Camera-type eye (tissue), 1 donor: ENCODE data around the gene TRNAU1AP. TPM values are rescaled to one million over a fixed set of nuclear protein-coding genes. Genes with fewer than 3 reads are reported as not detected.

Source experiments
- total RNA-seq: library from RNA; depleted of rRNA; stranded (reverse); fragments of >200 nt; gene quantifications from one replicate; pipeline ENCODE4 v1.2.3, GENCODE V29; 2014

Gene TRNAU1AP
- total RNA-seq = 28.0 TPM

GRCh38 chr1:28552758-28553663, at the start of gene TRNAU1AP:
TRNAU1AP (plus strand) TSS chr1:28553085; CDS start chr1:28553111, 26 bp downstream.

GRCh38 chr1:28505406-28506187, 47.3 kb upstream of the TRNAU1AP start, which contains the start of gene RCC1:
RCC1 (plus strand) TSS chr1:28506043; CDS start chr1:28529867, 23,824 bp downstream.

GRCh38 chr1:28591708-28592320, 38.9 kb downstream of the TRNAU1AP start, which contains the start of gene RAB42:
RAB42 (plus strand) TSS chr1:28592265; CDS start chr1:28592512, 247 bp downstream.

Other genes starting within 250 kb of the TRNAU1AP start
- gene MED18, start 224.0 kb upstream of the TRNAU1AP start, total RNA-seq = 11.3 TPM
- gene PHACTR4, start 183.3 kb upstream of the TRNAU1AP start, total RNA-seq = 18.6 TPM
- 20.4 TPM for gene RCC1, start 47.0 kb upstream of the TRNAU1AP start, total RNA-seq
- gene RAB42, start 39.2 kb downstream of the TRNAU1AP start, total RNA-seq = 7.8 TPM
- 20.7 TPM for gene TAF12, start 90.0 kb downstream of the TRNAU1AP start, total RNA-seq
- gene RNU11, start 95.5 kb downstream of the TRNAU1AP start, total RNA-seq = not detected
- 15.6 TPM for gene GMEB1, start 115.7 kb downstream of the TRNAU1AP start, total RNA-seq
- 79.8 TPM for gene YTHDF2, start 183.9 kb downstream of the TRNAU1AP start, total RNA-seq